ENCODE results near the gene VEGFC. TPM values are rescaled to one million over a fixed set of nuclear protein-coding genes. Genes with fewer than 3 reads are reported as not detected.

Gene VEGFC
- total RNA-seq, 1 donor from 2014 or later: 0.67 TPM

DNA sequence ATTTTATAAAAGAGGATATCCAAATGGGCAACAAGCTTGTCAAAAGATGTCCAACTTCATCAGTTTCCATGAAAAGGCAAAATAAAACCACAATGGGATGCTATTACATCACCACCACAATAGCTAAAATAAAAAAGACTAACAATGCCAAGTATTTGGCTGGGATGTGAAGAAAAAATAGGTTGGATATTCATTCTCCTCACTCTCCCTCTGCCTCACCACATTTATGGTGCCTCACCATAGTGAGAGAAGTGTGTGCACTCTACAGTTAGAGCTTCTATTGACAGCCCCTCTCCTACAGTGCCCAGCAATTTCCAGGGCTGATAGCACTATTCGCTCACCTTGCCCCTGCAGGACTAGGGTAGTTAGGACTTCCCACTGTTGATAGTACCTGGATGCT lies 25.5 kb downstream of the VEGFC start:
- Mint-ChIP-seq H3K36me3 (ENCODE audit: insufficient read depth) (no peaks in the 10 kb centered on the region), H3K4me3 (ENCODE audit: low read depth) (no peak overlapping the region), H3K27ac (no peak overlapping the region), H3K4me1 (ENCODE audit: low read depth) (peaks cover 2% of the 10 kb centered on the region), H3K9me3 (ENCODE audit: low read depth) (no peaks in the 10 kb centered on the region), H3K27me3 (no peaks in the 10 kb centered on the region)
- TF ChIP-seq, protein P1, sequence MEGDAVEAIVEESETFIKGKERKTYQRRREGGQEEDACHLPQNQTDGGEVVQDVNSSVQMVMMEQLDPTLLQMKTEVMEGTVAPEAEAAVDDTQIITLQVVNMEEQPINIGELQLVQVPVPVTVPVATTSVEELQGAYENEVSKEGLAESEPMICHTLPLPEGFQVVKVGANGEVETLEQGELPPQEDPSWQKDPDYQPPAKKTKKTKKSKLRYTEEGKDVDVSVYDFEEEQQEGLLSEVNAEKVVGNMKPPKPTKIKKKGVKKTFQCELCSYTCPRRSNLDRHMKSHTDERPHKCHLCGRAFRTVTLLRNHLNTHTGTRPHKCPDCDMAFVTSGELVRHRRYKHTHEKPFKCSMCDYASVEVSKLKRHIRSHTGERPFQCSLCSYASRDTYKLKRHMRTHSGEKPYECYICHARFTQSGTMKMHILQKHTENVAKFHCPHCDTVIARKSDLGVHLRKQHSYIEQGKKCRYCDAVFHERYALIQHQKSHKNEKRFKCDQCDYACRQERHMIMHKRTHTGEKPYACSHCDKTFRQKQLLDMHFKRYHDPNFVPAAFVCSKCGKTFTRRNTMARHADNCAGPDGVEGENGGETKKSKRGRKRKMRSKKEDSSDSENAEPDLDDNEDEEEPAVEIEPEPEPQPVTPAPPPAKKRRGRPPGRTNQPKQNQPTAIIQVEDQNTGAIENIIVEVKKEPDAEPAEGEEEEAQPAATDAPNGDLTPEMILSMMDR (IDR thresholded peaks at IDR 0.05; ENCODE audit: unreplicated experiment): no peak
- no peak for DNase-seq (ENCODE audit: low spot score, unreplicated experiment)

- no peak overlapping the region for H3K4me3 Mint-ChIP-seq (ENCODE audit: low read depth)
- TF ChIP-seq, protein P1 (IDR thresholded peaks at IDR 0.05; ENCODE audit: unreplicated experiment): no peak
- no peaks in the 10 kb centered on the region for H3K9me3 Mint-ChIP-seq (ENCODE audit: low read depth)
- H3K4me1 Mint-ChIP-seq (ENCODE audit: low read depth): peaks cover 2% of the 10 kb centered on the region
- H3K27ac Mint-ChIP-seq: no peak overlapping the region
- no peaks in the 10 kb centered on the region for H3K36me3 Mint-ChIP-seq (ENCODE audit: insufficient read depth)
- no peak for DNase-seq (ENCODE audit: low spot score, unreplicated experiment)
- no peaks in the 10 kb centered on the region for H3K27me3 Mint-ChIP-seq
Observed at GRCh38 chr4:176762661-176763308, 29.9 kb downstream of the VEGFC start.

DNA sequence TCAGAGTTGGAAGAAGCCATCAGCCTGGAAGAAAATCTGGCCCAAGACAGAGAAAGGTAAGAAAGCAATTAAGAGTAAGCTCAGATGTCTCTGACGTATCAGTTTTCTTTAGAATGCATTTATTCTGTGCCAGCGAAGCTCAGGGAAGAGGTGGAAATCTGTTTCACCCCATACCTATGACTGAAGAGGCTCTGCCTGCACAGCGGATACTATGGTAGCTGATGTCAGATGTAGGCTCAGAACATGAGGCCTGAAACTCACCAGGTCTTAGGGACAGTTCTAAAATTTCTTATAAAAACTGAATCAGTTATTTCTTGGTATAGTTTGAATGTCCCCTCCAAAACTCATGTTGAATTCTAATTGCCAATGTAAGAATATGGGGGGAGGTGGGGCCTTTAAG lies 30.9 kb downstream of the VEGFC start:
- no peak for DNase-seq (ENCODE audit: low spot score, unreplicated experiment)
- Mint-ChIP-seq H3K9me3 (ENCODE audit: low read depth) (no peaks in the 10 kb centered on the region), H3K27ac (no peak overlapping the region), H3K4me3 (ENCODE audit: low read depth) (no peak overlapping the region), H3K27me3 (no peaks in the 10 kb centered on the region), H3K4me1 (ENCODE audit: low read depth) (peaks cover 2% of the 10 kb centered on the region), H3K36me3 (ENCODE audit: insufficient read depth) (no peaks in the 10 kb centered on the region)
- TF ChIP-seq, protein P1 (IDR thresholded peaks at IDR 0.05; ENCODE audit: unreplicated experiment): no peak

DNA sequence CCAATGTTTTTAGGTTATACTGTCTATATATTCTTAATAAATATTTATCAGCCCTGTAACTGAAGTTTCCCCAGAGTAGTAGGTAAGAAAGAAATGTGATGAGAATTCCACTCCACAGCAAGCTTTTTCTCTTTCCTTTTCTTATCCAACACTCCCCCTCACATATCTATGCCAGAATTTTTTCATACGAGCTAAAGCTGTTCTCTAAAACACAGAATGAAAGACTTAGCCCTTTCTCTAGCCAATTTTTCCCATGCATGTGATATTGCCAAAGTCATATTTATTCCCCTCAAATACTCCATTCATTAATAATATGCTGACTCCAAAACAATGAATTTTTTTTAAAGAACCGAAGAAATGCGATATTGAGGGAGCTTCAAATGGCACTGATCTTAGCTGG lies 32.3 kb downstream of the VEGFC start:
- TF ChIP-seq, protein P1 (IDR thresholded peaks at IDR 0.05; ENCODE audit: unreplicated experiment): no peak
- Mint-ChIP-seq H3K27ac (no peak overlapping the region), H3K4me3 (ENCODE audit: low read depth) (no peak overlapping the region), H3K27me3 (no peaks in the 10 kb centered on the region), H3K36me3 (ENCODE audit: insufficient read depth) (no peaks in the 10 kb centered on the region), H3K4me1 (ENCODE audit: low read depth) (peaks cover 2% of the 10 kb centered on the region), H3K9me3 (ENCODE audit: low read depth) (no peaks in the 10 kb centered on the region)
- no peak for DNase-seq (ENCODE audit: low spot score, unreplicated experiment)

- no peak overlapping the region for H3K4me3 Mint-ChIP-seq (ENCODE audit: low read depth)
- no peaks in the 10 kb centered on the region for H3K27me3 Mint-ChIP-seq
- no peaks in the 10 kb centered on the region for H3K36me3 Mint-ChIP-seq (ENCODE audit: insufficient read depth)
- H3K9me3 Mint-ChIP-seq (ENCODE audit: low read depth): no peaks in the 10 kb centered on the region
- no peak overlapping the region for H3K27ac Mint-ChIP-seq
- TF ChIP-seq, protein P1 (IDR thresholded peaks at IDR 0.05; ENCODE audit: unreplicated experiment): no peak
- no peak for DNase-seq (ENCODE audit: low spot score, unreplicated experiment)
- peaks cover under 1% of the 10 kb centered on the region for H3K4me1 Mint-ChIP-seq (ENCODE audit: low read depth)
Observed at GRCh38 chr4:176758731-176759130, 34.0 kb downstream of the VEGFC start.
